Globus pallidus (tissue), 1 donor: ENCODE measurements around the gene RPTN.

Source experiments
- DNase-seq: peaks from one replicate; pipeline ENCODE4 v3.0.0-alpha.2; 2015; ENCODE audit warnings: low spot score

The RPTN gene

DNA sequence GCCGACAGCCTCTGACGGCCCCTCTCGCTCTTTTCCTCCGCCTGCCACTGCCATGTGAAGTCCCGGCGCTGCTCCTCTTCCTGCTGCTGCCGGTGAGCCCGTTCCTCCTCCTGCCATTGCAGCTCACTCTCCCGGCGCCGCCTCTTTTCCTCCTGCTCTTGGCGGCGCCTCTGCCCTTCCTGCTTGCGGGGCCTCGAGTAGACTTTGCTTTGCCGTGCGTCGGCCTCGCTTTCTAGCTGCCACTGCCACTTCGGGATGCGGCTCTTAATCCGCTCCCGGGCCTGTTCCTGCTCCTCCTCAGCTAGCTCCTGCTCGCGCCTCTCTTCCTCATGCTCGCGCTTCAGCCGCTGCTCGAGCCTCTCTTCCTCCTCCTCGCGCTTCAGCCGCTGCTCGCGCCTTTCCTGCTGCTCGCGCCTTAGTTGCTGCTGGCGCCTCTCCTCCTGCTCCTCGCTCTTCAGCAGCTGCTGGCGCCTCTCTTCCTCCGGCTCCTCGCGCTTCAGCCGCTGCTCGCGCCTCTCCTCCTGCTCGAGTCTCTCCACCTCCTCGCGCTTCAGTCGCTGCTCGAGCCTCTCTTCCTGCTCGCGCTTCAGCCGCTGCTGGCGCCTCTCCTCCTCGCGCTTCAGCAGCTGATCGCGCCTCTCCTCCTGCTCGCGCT is 48.0 kb downstream of the RPTN start:
- DNase-seq: no peak

DNA sequence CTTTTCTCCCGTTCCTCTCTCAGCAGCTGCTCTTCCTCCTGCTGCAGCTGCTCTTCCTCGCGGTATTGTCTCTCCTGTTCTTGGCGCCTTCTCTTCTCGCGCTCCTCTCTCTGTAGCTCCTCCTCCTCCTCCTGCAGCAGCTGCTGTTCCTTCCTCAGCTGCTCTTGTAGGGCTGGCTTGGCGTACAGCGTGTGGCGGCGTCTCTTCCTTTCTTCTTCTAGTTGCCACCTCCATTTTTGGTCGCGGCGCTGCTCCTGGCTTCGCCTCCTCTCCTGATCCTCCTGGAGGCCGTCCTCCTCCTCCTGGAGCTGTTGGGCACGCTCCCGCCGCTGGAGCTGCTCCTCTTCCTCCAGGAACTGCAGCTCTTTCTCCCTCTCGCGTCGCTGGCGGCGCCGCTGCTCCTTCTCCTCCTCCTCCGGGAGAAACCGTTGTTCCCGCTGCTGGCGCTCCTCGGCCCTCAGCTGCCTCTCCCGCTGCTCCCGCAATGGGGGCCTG is 48.6 kb downstream of the RPTN start:
- DNase-seq: no peak

DNA sequence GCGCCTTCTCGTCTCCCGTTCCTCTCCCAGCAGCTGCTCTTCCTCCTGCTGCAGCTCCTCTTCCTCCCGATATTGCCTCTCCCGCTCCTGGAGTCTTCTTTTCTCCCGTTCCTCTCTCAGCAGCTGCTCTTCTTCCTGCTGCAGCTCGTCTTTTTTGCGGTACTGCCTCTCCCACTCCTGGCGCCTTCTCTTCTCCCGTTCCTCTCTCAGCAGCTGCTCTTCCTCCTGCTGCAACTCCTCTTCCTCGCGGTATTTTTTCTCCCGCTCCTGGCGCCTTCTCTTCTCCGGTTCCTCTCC is 49.1 kb downstream of the RPTN start:
- DNase-seq: no peak

DNA sequence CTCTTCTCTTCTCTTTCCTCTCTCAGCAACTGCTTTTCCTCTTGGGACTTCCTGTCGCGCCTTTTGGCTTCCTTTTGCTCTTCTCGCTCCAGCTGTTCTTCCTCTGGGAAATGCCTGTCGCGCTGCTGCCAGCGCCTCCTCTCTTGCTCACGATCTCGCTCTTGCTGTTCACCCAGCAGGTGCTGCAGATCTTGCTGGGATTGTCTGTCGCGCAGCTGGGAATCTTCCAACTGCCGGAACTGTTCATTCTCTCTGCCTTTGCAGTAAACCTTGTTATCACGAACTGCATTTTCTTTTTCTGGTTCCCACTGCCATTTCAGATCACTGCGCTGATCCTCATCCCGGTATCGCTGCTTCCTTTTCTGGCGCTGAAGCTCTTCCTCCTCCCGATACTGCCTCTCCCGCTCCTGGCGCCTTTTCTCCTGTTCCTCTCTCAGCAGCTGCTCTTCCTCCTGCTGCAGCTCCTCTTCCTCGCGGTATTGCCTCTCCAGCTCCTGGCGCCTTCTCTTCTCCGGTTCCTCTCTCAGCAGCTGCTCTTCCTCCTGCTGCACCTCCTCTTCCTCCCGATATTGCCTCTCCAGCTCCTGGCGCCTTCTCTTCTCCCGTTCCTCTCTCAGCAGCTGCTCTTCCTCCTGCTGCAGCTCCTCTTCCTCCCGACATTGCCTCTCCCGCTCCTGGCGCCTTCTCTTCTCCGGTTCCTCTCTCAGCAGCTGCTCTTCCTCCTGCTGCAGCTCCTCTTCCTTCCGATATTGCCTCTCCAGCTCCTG is 49.6 kb downstream of the RPTN start:
- no peak for DNase-seq

DNA sequence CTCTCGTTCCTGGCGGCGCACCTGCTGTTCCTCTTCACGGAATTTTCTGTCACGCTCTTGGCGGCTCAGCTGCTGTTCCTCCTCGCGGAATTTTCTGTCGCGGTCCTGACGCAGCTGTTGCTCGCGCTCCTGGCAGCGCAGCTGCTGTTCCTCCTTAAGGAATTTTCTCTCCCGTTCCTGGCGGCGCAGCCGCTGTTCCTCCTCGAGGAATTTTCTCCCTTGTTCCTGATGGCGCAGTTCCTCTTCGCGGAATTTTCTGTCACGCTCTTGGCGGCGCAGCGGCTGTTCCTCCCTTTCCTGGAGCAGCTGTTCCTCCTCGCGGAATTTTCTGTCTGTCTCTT is 50.2 kb downstream of the RPTN start:
- no peak for DNase-seq

DNA sequence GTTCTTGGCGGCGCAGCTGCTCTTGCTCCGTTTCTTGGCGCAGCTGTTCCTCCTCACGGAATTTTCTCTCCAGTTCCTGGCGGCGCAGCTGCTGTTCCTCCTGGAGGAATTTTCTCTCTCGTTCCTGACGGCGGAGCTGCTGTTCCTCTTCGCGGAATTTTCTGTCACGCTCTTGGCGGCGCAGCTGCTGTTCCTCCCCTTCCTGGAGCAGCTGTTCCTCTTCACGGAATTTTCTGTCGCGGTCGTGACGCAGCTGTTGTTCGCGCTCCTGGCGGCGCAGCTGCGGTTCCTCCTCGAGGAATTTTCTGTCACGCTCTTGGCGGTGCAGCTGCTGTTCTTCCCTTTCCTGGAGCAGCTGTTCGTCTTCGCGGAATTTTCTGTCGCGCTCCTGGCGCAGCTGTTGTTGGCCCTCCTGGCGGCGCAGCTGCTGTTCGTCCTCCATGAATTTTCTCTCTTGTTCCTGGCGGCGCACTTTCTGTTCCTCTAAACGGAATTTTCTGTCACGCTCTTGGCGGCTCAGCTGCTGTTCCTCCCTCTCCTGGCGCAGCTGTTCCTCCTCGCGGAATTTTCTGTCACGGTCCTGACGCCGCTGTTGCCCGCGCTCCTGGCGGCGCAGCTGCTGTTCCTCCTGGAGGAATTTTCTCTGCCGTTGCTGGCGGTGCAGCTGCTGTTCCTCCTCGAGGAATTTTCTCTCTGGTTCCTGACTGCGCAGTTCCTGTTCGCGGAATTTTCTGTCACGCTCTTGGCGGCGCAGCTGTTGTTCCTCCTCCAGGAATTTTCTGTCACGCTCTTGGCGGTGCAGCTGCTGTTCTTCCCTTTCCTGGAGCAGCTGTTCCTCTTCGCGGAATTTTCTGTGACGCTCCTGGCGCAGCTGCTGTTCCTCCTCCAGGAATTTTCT is 50.8 kb downstream of the RPTN start:
- no peak for DNase-seq

DNA sequence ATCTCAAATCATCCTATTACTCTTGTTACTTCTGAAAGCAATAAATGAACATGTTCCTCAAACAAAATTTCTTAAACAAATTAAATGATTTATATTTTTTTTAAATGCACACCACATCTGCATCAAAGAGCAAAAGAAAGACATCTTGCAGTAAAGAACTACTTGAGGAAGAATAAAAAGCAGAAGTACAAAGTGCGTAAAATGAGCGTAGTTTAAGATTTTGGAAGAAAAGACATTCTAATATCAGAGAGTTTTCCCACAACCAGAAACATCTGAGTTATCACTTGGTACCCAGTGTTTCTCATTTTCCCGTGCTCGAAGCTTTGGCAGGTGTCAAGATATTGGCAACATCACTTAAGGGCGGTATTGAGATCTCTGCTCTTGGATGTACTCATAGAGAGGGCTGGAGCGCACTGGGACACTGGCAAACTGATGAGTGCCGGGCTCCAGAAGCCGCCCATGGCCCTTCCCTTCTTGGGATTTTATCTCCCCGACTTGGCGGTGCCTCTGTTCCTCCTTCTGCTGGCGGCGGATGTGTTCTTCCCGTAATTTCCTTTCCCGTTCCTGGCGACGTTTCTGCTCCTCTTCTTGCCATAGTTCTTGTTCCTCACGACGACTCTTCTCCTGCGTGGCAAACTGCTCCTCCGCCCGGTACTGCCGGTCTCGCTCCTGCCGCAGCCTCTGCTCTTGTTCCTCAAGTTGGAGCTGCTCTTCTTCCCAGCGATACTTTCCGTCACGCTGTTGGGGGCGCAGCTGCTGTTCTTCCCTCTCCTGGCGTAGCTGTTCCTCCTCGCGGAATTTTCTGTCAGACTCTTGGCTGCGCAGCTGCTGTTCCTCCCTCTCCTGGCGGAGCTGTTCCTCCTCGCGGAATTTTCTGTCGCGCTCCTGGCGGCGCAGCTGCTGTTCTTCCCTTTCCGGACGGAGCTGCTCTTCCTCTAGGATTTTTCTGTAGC is 51.7 kb downstream of the RPTN start:
- DNase-seq: no peak

DNA sequence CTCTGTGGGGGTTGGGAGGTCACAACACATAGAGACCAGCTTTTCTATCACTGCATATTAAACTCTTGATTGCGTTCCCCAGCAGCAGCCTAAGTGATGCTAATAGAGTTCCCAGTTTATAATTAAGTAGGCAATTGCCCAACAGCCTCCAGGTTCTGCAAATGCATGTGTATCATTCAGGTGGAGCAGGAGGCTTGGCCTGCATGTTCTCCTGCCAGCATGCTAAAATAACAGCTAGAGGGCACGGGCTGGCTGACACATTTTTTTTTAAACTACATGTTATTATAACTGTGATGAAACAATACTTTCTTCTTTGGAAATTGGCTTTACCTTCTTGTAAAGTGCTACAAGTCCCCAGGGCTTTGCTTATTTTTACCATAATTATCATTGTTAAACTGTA is 54.2 kb downstream of the RPTN start:
- no peak for DNase-seq
